Vagina (tissue), 2 donors: ENCODE results near the gene EPS8L3.

ENCODE experiments used
- CTCF ChIP-seq, 3 experiments: fragments of 450-650 bp in 2 of 3; fragments of 200-600 bp in 1 of 3; sonication (generic) in 1 of 3; IDR thresholded peaks; one replicate each; pipeline ENCODE4 v1.5.1; 2017 to 2019; ENCODE audit warnings: antibody characterized with exemption in 3 of 3, mild to moderate bottlenecking in 2 of 3, moderate library complexity in 2 of 3
- POLR2A ChIP-seq, 2 donors: fragments of 450-650 bp; IDR thresholded peaks; one replicate each; pipeline ENCODE4 v1.6.1; 2017; ENCODE audit warnings: antibody characterized with exemption in 2 of 2, mild to moderate bottlenecking in 2 of 2, moderate library complexity in 2 of 2

GRCh38 chr1:109762821-109763645 lies 690 bp downstream of the EPS8L3 start:
- TF ChIP-seq CTCF (IDR thresholded peaks at IDR 0.05) (no peak), POLR2A (IDR thresholded peaks at IDR 0.05) (no peak)
